ENCODE measurements around the gene ZNF518A.

- peak in 1 of 3 donors; percentile 11 for TF ChIP-seq POLR2A (IDR thresholded peaks at IDR 0.05)
- TF ChIP-seq CTCF (IDR thresholded peaks at IDR 0.05 in 8 of 11, conservative IDR thresholded peaks at IDR 0.05 in 3 of 11), result no peak
- TF ChIP-seq POLR2AphosphoS5 (IDR thresholded peaks at IDR 0.05), result peak in 2 of 3 donors; percentile 50 to 69
Measured at GRCh38 chr10:96130326-96130995, 364 bp downstream of the ZNF518A start.
